Neuronal stem cell (in vitro differentiated cells): ENCODE results near the gene FOXP1.

Experiments used
- DNase-seq: peaks from one replicate; pipeline ENCODE4 v3.0.0-alpha.2; 2013; ENCODE audit warnings: low spot score
- H2AFZ ChIP-seq: one replicate; pipeline ENCODE4 v1.6.1; 2013; ENCODE audit warnings: mild to moderate bottlenecking, low read length, inconsistent platforms
- H2AK5ac ChIP-seq: 2 replicates; pipeline ENCODE4 v1.6.1; 2013; ENCODE audit warnings: low read depth, mild to moderate bottlenecking, inconsistent platforms, low read length, moderate library complexity, mixed read lengths
- H2BK120ac ChIP-seq: 2 replicates; pipeline ENCODE4 v1.6.1; 2013; ENCODE audit warnings: low read depth, mild to moderate bottlenecking, inconsistent platforms, low read length, moderate library complexity, mixed read lengths
- H2BK12ac ChIP-seq: one replicate; pipeline ENCODE4 v1.6.1; 2013; ENCODE audit warnings: low read length, inconsistent platforms
- H2BK15ac ChIP-seq: 2 replicates; pipeline ENCODE4 v1.6.1; 2013; ENCODE audit warnings: mild to moderate bottlenecking, low read length, inconsistent platforms, mixed read lengths
- H2BK5ac ChIP-seq: one replicate; pipeline ENCODE4 v1.6.1; 2013; ENCODE audit warnings: inconsistent platforms, mild to moderate bottlenecking, low read length, moderate library complexity
- H3K14ac ChIP-seq: one replicate; pipeline ENCODE4 v1.6.1; 2013; ENCODE audit warnings: low read length, inconsistent platforms
- H3K18ac ChIP-seq: 2 replicates; pipeline ENCODE4 v1.6.1; 2013; ENCODE audit warnings: low read length, inconsistent platforms
- H3K23ac ChIP-seq: 2 replicates; pipeline ENCODE4 v1.6.1; 2013; ENCODE audit warnings: low read depth, mild to moderate bottlenecking, mixed read lengths, low read length, inconsistent platforms; ENCODE audit not compliant: poor library complexity
- H3K27ac ChIP-seq: replicated peaks from 3 replicates; pipeline ENCODE4 v1.5.1; 2013; ENCODE audit warnings: low read length, inconsistent platforms
- H3K27me3 ChIP-seq, 3 experiments: 2 replicates each; pipeline ENCODE4 v1.6.1; 2013; ENCODE audit warnings: low read length in 3 of 3, mild to moderate bottlenecking in 2 of 3, inconsistent platforms in 1 of 3, low read depth in 1 of 3, mixed read lengths in 1 of 3, moderate library complexity in 1 of 3; ENCODE audit not compliant: control insufficient read depth in 3 of 3, insufficient read depth in 3 of 3
- H3K36me3 ChIP-seq, 2 donors: replicated peaks in 1 of 2; 2 replicates each; pipeline ENCODE4 v1.6.1; 2013; ENCODE audit warnings: low read length in 2 of 2; ENCODE audit not compliant: control insufficient read depth in 2 of 2, insufficient read depth in 2 of 2
- H3K4ac ChIP-seq: 2 replicates; pipeline ENCODE4 v1.6.1; 2013; ENCODE audit warnings: inconsistent platforms, mild to moderate bottlenecking, low read length, moderate library complexity
- H3K4me1 ChIP-seq, 2 donors: 1 replicate in 1 of 2; 2 replicates in 1 of 2; pipeline ENCODE4 v1.6.1; 2013; ENCODE audit warnings: low read length in 2 of 2, low read depth in 1 of 2; ENCODE audit not compliant: control insufficient read depth in 2 of 2, insufficient read depth in 1 of 2
- H3K4me2 ChIP-seq: one replicate; pipeline ENCODE4 v1.6.1; 2013; ENCODE audit warnings: mild to moderate bottlenecking, low read length, inconsistent platforms; ENCODE audit not compliant: insufficient read depth, poor library complexity, severe bottlenecking
- H3K4me3 ChIP-seq, 2 donors: 2 replicates each; pipeline ENCODE4 v1.5.1; 2013; ENCODE audit warnings: low read length in 2 of 2, mild to moderate bottlenecking in 2 of 2, inconsistent platforms in 1 of 2, moderate library complexity in 1 of 2
- H3K79me1 ChIP-seq: one replicate; pipeline ENCODE4 v1.6.1; 2013; ENCODE audit warnings: low read depth, mild to moderate bottlenecking, inconsistent platforms, low read length, moderate library complexity
- H3K9ac ChIP-seq: one replicate; pipeline ENCODE4 v1.6.1; 2013; ENCODE audit warnings: mild to moderate bottlenecking, low read depth, low read length, inconsistent platforms; ENCODE audit not compliant: poor library complexity
- H3K9me3 ChIP-seq, 2 donors: replicated peaks in 1 of 2; 2 replicates each; pipeline versions ENCODE3 to v1.6.1; 2013; ENCODE audit warnings: low read length in 2 of 2, mild to moderate bottlenecking in 2 of 2, inconsistent platforms in 1 of 2, low read depth in 1 of 2, mixed read lengths in 1 of 2, moderate library complexity in 1 of 2; ENCODE audit not compliant: control insufficient read depth in 2 of 2, insufficient read depth in 1 of 2
- H4K8ac ChIP-seq: one replicate; pipeline ENCODE4 v1.6.1; 2013; ENCODE audit warnings: low read depth, mild to moderate bottlenecking, inconsistent platforms, low read length, moderate library complexity
- H4K91ac ChIP-seq: one replicate; pipeline ENCODE4 v1.6.1; 2013; ENCODE audit warnings: low read length, low read depth, mild to moderate bottlenecking, inconsistent platforms; ENCODE audit not compliant: poor library complexity
- WGBS, 2 donors: extraction: QIAGEN DNeasy Blood & Tissue Kit; methylation state at CpG; one replicate each; pipeline ENCODE4 v1.1.7; 2013; ENCODE audit warnings: missing lambda C conversion rate in 2 of 2, mixed read lengths in 1 of 2; ENCODE audit not compliant: insufficient read length in 2 of 2, insufficient replicate concordance in 1 of 2; ENCODE audit errors: extremely low coverage in 2 of 2; 5-methylcytosine and 5-hydroxymethylcytosine counted together

Gene FOXP1

DNA sequence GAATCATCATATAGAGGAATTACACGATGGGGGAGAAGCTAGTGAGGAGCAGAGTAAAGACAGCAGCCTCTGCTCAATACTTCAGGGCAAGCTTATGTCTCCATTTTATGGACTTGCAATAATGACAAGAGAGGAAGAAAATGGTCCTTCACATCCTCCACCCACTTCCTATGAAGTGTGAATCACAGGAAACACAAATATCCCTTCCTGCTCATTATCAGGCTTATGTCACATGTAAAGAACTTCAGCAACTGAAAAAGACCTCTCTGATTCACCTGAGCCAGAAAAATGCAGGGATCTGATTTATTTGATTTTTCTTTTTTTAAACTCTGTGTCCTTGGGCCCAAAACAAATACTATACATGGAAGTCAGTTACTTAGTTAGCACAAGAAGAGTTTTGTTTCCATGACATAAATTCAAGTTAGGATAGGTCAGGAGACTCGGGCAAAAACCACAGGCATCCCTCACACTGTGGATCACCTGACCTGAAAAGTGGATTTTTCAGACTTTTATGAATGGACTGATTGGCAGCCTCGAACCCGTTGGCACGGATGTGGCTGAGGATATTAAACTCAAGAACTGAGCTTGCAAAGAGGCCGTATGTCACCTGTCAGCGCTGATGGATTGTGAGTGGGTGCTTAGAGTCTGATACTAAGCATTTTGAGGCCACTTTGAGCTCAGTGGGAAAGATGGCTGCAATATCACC is 650.3 kb downstream of the FOXP1 start:
- no CpG with 5 or more reads among the region's 7 CpGs for WGBS, 2 donors
- no peak overlapping the region for H3K23ac ChIP-seq
- H2BK5ac ChIP-seq = no peak overlapping the region
- no peak overlapping the region for H4K91ac ChIP-seq
- no peak overlapping the region for H3K18ac ChIP-seq
- DNase-seq = no peak
- H3K4ac ChIP-seq = no peak overlapping the region
- H3K4me1 ChIP-seq = no peaks in the 10 kb centered on the region
- H3K79me1 ChIP-seq = no peaks in the 10 kb centered on the region
- no peak overlapping the region for H3K14ac ChIP-seq
- no peak overlapping the region for H3K4me2 ChIP-seq
- no peak overlapping the region for H2BK15ac ChIP-seq
- no peak overlapping the region for H2BK12ac ChIP-seq
- H2AK5ac ChIP-seq = no peak overlapping the region
- no peak overlapping the region for H3K4me3 ChIP-seq
- no peaks in the 10 kb centered on the region for H3K9me3 ChIP-seq
- no peak overlapping the region for H4K8ac ChIP-seq
- no peak overlapping the region for H3K9ac ChIP-seq
- H2AFZ ChIP-seq = no peak overlapping the region
- no peak overlapping the region for H2BK120ac ChIP-seq
- H3K36me3 ChIP-seq = no peaks in the 10 kb centered on the region
- no peak overlapping the region for H3K27ac ChIP-seq
- no peaks in the 10 kb centered on the region for H3K27me3 ChIP-seq

DNA sequence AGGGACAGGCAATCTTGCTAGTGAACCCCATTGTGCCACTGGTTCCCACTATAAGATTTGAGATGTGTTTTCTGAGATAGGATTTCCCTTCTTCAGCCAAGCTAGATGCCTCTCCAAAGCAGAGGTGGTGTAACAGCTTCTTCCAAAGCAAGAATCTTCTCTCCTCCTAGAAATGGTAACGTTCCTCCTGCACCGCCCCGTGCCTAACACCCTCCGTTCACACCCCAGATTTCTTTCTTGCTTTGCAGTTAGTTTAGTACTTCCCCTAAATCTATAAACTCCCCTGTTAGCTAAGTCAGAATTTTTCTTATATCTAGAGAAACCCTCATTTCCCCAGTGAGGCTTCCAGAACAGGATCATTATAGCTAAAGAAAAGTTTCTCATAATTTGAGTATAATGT is 653.5 kb downstream of the FOXP1 start:
- no peak overlapping the region for H3K4me3 ChIP-seq
- no CpG with 5 or more reads among the region's 4 CpGs for WGBS, 2 donors
- H3K9me3 ChIP-seq = no peaks in the 10 kb centered on the region
- no peak overlapping the region for H2BK5ac ChIP-seq
- no peak overlapping the region for H3K14ac ChIP-seq
- no peak overlapping the region for H2BK12ac ChIP-seq
- H2BK15ac ChIP-seq = no peak overlapping the region
- no peak overlapping the region for H3K4me2 ChIP-seq
- H3K27ac ChIP-seq = no peak overlapping the region
- no peak overlapping the region for H3K9ac ChIP-seq
- no peaks in the 10 kb centered on the region for H3K79me1 ChIP-seq
- H4K8ac ChIP-seq = no peak overlapping the region
- H3K18ac ChIP-seq = no peak overlapping the region
- H3K36me3 ChIP-seq = no peaks in the 10 kb centered on the region
- H2AFZ ChIP-seq = no peak overlapping the region
- H3K4ac ChIP-seq = no peak overlapping the region
- no peak overlapping the region for H2BK120ac ChIP-seq
- H3K27me3 ChIP-seq = no peaks in the 10 kb centered on the region
- no peak overlapping the region for H4K91ac ChIP-seq
- H3K4me1 ChIP-seq = no peaks in the 10 kb centered on the region
- H2AK5ac ChIP-seq = no peak overlapping the region
- DNase-seq = no peak
- H3K23ac ChIP-seq = no peak overlapping the region

DNA sequence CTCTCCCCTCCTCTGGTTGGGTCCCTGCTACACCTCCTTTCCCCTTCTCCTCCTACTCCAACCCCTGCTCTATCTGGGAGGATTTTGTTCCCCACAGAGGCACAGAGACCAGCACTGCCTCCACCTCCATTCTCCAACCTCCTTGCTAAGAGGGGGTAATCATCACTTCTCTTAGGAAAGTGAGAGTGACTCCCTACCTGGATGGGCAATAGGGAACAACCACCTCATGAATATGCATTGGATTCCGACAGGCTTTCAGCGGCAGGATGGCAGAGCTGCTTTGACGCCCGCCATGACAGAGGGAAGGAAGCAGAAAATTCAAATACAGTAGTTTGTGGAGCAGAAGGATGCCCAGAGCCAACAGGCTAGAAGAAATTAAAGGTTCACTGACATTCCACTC is 656.3 kb downstream of the FOXP1 start:
- H3K4me2 ChIP-seq = no peak overlapping the region
- H3K9me3 ChIP-seq = no peaks in the 10 kb centered on the region
- no peak overlapping the region for H2BK15ac ChIP-seq
- H3K9ac ChIP-seq = no peak overlapping the region
- H2BK5ac ChIP-seq = no peak overlapping the region
- no peak overlapping the region for H2BK120ac ChIP-seq
- H3K23ac ChIP-seq = no peak overlapping the region
- no CpG with 5 or more reads among the region's 4 CpGs for WGBS, 2 donors
- H3K27ac ChIP-seq = no peak overlapping the region
- no peak overlapping the region for H4K91ac ChIP-seq
- H3K4me1 ChIP-seq = no peaks in the 10 kb centered on the region
- H2AFZ ChIP-seq = no peak overlapping the region
- H3K14ac ChIP-seq = no peak overlapping the region
- no peak overlapping the region for H2BK12ac ChIP-seq
- no peak for DNase-seq
- H3K36me3 ChIP-seq = no peaks in the 10 kb centered on the region
- H3K4ac ChIP-seq = no peak overlapping the region
- no peak overlapping the region for H3K18ac ChIP-seq
- no peak overlapping the region for H3K4me3 ChIP-seq
- no peak overlapping the region for H2AK5ac ChIP-seq
- H3K79me1 ChIP-seq = no peaks in the 10 kb centered on the region
- no peaks in the 10 kb centered on the region for H3K27me3 ChIP-seq
- H4K8ac ChIP-seq = no peak overlapping the region

DNA sequence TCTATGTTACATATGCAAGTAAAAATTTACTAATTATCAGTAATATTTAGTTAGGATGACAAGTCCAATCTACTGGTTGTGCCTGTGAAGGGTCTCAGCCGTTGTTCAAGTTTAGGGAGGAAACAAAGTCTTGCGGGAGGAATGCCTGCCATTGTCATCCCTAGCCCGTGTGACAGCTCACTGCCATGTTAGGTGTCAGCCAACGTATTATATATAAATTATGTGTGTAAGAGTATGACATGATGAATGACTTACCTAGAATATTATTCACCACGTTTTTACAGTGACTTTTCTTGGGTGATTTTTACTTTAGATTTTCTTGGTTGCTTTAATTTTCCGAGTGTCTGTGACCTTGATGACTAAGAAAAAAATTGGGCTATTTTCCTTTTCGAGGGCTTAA is 656.7 kb downstream of the FOXP1 start:
- Histone ChIP-seq H3K18ac (no peak overlapping the region), H3K4me2 (no peak overlapping the region), H3K36me3 (no peaks in the 10 kb centered on the region), H4K91ac (no peak overlapping the region), H3K27me3 (no peaks in the 10 kb centered on the region), H2BK15ac (no peak overlapping the region), H3K14ac (no peak overlapping the region), H3K27ac (no peak overlapping the region), H3K79me1 (no peaks in the 10 kb centered on the region), H3K4me3 (no peak overlapping the region), H2AK5ac (no peak overlapping the region), H3K9me3 (no peaks in the 10 kb centered on the region), H2BK12ac (no peak overlapping the region), H3K23ac (no peak overlapping the region), H3K4ac (no peak overlapping the region), H3K4me1 (no peaks in the 10 kb centered on the region), H4K8ac (no peak overlapping the region), H3K9ac (no peak overlapping the region), H2BK5ac (no peak overlapping the region), H2BK120ac (no peak overlapping the region), H2AFZ (no peak overlapping the region)
- no peak for DNase-seq
- WGBS, 2 donors = no CpG with 5 or more reads among the region's 7 CpGs
